ENCODE measurements around the gene FNDC3B. TPM values are rescaled to one million over a fixed set of nuclear protein-coding genes. Genes with fewer than 3 reads are reported as not detected.

Gene FNDC3B
- total RNA-seq, 1 donor from 2014 or later = 9.3 TPM

DNA sequence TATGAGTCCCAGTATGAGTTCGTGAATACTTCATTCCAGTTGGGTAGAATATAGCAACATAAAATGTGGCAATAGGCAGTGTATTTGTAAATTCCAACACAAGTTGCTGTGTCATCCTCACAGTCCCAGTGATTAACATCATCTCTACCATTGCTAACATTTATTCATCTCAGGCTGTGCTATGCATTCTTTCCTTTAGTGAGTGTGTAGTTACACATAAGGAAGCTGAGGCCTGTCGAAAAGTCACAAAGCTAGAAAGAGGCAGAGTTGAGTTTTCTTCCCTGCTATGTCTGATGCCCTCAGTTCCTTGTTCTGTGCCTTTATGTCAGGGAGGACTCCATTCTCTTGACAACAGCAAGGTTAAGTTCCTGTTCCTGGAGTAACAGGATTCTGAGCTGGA is 96.4 kb downstream of the FNDC3B start:
- ChIA-PET CTCF (no interaction called here), POLR2A (no interaction called here)
- H3K4me1 Mint-ChIP-seq = peaks cover 3% of the 10 kb centered on the region
- H3K27ac Mint-ChIP-seq = no peak overlapping the region
- TF ChIP-seq, protein P1, sequence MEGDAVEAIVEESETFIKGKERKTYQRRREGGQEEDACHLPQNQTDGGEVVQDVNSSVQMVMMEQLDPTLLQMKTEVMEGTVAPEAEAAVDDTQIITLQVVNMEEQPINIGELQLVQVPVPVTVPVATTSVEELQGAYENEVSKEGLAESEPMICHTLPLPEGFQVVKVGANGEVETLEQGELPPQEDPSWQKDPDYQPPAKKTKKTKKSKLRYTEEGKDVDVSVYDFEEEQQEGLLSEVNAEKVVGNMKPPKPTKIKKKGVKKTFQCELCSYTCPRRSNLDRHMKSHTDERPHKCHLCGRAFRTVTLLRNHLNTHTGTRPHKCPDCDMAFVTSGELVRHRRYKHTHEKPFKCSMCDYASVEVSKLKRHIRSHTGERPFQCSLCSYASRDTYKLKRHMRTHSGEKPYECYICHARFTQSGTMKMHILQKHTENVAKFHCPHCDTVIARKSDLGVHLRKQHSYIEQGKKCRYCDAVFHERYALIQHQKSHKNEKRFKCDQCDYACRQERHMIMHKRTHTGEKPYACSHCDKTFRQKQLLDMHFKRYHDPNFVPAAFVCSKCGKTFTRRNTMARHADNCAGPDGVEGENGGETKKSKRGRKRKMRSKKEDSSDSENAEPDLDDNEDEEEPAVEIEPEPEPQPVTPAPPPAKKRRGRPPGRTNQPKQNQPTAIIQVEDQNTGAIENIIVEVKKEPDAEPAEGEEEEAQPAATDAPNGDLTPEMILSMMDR (IDR thresholded peaks at IDR 0.05) = no peak
- H3K9me3 Mint-ChIP-seq = no peaks in the 10 kb centered on the region
- H3K36me3 Mint-ChIP-seq (ENCODE audit: low read depth) = no peaks in the 10 kb centered on the region
- intact Hi-C loops (cut with micrococcal nuclease) = no loop called here
- peaks cover 4% of the 10 kb centered on the region for H3K27me3 Mint-ChIP-seq
- ATAC-seq (ENCODE audit: low read depth) = no peak
- no peak for DNase-seq
- no peak overlapping the region for H3K4me3 Mint-ChIP-seq

DNA sequence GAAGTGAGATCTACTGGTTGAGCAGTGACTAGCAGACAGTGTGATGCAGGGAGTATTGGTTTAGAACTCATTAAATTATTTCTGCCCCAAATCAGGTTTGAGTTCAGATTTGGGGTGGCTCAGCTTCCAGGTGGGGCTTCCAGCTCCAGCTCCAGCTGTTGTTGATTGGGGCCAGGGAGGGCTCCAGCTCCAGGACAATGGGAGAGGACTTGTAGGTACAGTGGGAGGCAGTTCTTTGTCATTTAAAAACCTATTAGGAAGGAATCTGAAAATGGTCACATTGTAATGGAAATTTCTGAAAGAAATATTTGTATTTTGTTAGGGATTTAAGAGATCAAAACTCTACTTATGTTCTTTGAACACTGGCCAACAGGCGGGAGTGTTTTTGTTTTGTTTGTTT is 97.0 kb downstream of the FNDC3B start:
- Mint-ChIP-seq H3K27ac (no peak overlapping the region), H3K36me3 (ENCODE audit: low read depth) (no peaks in the 10 kb centered on the region), H3K27me3 (peaks cover 5% of the 10 kb centered on the region), H3K4me3 (no peak overlapping the region), H3K4me1 (peaks cover 3% of the 10 kb centered on the region), H3K9me3 (no peaks in the 10 kb centered on the region)
- intact Hi-C loops (cut with micrococcal nuclease) = no loop called here
- CTCF ChIA-PET = no interaction called here
- TF ChIP-seq, protein P1 (IDR thresholded peaks at IDR 0.05) = no peak
- POLR2A ChIA-PET = no interaction called here
- no peak for ATAC-seq (ENCODE audit: low read depth)
- no peak for DNase-seq

DNA sequence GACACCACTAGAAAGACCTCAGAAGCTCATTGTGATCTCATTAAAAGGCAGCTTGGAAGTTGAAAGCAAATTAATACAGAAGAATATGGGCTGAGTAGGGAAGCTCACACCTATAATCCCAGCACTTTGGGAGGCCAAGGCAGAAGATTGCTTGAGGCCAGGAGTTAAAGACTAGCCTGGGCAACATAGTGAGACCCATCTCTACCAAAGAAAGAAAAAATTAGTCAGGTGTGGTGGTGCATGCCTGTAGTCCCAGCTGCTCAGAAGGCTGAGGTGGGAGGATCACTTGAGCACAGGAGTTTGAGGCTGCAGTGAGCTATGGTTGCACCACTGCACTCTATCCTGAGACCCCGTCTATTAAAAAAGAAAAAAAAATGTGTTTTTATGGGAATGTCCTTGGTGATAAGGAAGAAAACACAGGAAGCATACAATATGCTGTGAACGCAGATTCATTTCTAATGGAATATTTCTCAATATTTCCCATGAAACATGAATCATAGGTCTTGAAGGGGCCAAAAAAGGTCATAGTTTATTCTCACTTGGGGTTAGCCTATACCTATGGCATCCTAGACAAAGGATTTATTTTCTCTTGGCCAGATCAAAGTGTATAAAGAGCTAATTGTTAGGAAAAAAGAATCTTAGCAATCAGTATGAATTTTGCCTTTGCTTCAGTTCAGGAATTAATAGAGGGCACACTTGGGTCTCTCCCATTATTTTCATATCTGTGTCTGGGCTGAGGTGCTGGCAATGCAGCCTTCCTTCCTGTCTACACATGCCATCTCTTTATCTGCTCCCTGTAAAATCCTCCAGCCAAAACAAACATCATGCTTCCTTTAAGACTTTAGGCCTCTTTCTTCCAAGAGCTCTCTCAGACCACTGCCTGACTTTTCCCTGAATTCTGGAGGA is 98.2 kb downstream of the FNDC3B start:
- CTCF ChIA-PET = no interaction called here
- peaks cover 13% of the 10 kb centered on the region for H3K4me1 Mint-ChIP-seq
- intact Hi-C loops (cut with micrococcal nuclease) = no loop called here
- no peak for DNase-seq
- TF ChIP-seq, protein P1 (IDR thresholded peaks at IDR 0.05) = no peak
- no peak overlapping the region for H3K27ac Mint-ChIP-seq
- H3K4me3 Mint-ChIP-seq = no peak overlapping the region
- H3K27me3 Mint-ChIP-seq = peaks cover 5% of the 10 kb centered on the region
- H3K36me3 Mint-ChIP-seq (ENCODE audit: low read depth) = no peaks in the 10 kb centered on the region
- no peaks in the 10 kb centered on the region for H3K9me3 Mint-ChIP-seq
- POLR2A ChIA-PET = no interaction called here
- no peak for ATAC-seq (ENCODE audit: low read depth)

DNA sequence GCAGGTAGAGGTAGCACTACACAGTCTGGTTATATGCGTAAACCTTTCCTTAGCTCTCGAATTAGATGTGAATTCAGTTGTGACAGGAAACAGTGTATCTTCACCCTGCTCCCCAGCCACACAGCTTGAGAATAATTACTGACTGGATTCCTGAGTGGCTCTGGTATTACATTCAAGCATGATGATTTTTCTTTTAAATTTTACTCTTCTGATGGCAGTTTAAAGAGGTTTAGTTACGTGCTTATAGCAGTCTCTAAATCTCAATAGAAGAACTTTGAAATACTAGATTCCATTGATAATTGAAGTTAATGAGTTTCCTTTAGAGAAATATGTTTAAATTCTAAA is 98.8 kb downstream of the FNDC3B start:
- POLR2A ChIA-PET = no interaction called here
- Mint-ChIP-seq H3K4me1 (peaks cover 19% of the 10 kb centered on the region), H3K27me3 (peaks cover 5% of the 10 kb centered on the region), H3K36me3 (ENCODE audit: low read depth) (no peaks in the 10 kb centered on the region), H3K4me3 (no peak overlapping the region), H3K27ac (no peak overlapping the region), H3K9me3 (no peaks in the 10 kb centered on the region)
- intact Hi-C loops (cut with micrococcal nuclease) = no loop called here
- TF ChIP-seq, protein P1 (IDR thresholded peaks at IDR 0.05) = no peak
- DNase-seq = no peak
- ATAC-seq (ENCODE audit: low read depth) = no peak
- CTCF ChIA-PET = no interaction called here

DNA sequence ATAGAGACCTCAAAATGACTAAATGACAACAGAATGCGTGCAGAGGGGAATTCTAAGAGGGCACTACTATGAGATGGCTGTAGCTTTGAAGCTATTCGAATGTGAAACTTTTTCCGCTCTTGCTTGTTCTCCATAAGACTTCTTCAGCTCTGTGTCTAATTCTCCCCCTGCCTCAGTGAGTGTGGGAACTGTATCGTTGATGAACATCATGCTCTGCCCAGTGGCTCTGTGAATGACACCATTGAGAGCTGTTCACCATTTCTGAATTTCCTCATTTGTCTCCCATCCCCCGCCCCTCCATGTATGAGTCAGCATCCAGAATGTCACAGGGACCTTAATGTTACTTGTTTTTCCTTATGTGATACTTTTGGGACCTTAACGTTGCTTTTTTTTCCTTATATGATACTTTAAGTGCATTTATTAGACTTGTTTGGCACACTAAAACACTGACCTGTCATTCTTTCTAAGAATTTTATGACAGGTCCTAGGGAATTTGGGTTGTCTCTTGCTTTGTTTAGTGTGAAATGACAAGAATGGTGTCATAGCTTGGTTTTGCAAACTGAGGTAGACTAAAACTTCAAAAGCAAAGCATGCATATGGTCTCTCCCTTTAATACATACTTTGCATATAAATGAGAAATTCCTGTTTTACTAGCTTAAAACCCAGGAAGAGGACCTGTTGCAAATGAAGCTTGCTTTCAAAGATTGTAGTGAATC is 99.6 kb downstream of the FNDC3B start:
- TF ChIP-seq, protein P1 (IDR thresholded peaks at IDR 0.05) = no peak
- POLR2A ChIA-PET = interaction anchor here (0.6 kb wide), 1 partner anchor 9 kb away, joined by 4 read pairs; no protein-coding TSS in a partner anchor
- peaks cover 5% of the 10 kb centered on the region for H3K27me3 Mint-ChIP-seq
- DNase-seq = no peak
- intact Hi-C loops (cut with micrococcal nuclease) = no loop called here
- ATAC-seq (ENCODE audit: low read depth) = no peak
- H3K27ac Mint-ChIP-seq = no peak overlapping the region
- H3K4me3 Mint-ChIP-seq = no peak overlapping the region
- H3K9me3 Mint-ChIP-seq = no peaks in the 10 kb centered on the region
- H3K4me1 Mint-ChIP-seq = peaks cover 21% of the 10 kb centered on the region
- CTCF ChIA-PET = no interaction called here
- no peaks in the 10 kb centered on the region for H3K36me3 Mint-ChIP-seq (ENCODE audit: low read depth)
